Measurements from ENCODE around the gene HSPB3.
"Not testable (repeated sequence)": the region's sequence is repeated elsewhere in the genome, so short reads cannot be mapped to it uniquely, and the experiment has no call there.

HSPB3 gene

GRCh38 chr5:54455413-54456157 lies at the start of gene HSPB3:
Gene HSPB3 (plus strand): TSS chr5:54455699. CDS start chr5:54455790, 91 bp downstream.
- DNase-seq: no peak

DNA sequence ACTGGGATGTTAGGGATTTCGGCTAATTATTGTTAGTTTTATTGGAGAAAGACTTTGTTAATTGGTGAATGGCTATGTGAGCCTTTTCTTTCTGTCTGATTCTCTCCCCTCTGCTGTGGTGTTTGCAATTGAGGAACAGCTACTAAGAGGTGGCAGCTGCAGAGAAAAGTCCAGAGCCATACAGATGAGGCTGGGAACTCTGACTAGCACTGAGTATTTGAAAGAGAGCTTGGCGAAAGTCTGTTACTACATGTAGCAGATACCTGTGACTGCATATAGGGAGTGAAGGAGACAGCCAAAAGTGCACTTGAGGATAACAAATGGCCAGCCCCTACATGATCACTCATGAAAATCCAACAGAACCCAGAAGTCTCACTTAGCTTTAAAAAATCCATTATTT lies 44.3 kb upstream of the HSPB3 start:
- no peak for DNase-seq

DNA sequence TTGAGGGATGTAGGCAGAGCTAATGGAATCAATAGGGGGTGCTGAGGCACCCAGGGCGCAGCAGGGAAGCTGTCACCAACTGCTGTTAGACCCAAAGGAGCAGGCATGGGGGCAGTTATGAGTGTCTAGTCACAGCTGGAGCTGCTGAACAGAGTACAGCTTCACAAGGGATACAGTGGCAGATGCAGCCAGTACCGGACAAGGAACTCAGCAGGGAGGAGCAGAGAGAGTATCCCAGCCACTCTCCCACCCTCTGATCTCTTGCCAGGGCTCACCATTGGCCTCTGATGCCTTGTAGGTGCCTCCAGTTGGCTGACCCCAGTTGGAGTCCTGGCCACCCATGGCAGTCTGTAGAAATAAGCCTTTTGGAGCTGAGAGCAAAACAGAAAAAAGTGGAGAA lies 42.6 kb upstream of the HSPB3 start:
- no peak for DNase-seq

- DNase-seq: no peak
These were observed 40.4 kb upstream of the HSPB3 start for GRCh38 chr5:54415147-54415546.

DNA sequence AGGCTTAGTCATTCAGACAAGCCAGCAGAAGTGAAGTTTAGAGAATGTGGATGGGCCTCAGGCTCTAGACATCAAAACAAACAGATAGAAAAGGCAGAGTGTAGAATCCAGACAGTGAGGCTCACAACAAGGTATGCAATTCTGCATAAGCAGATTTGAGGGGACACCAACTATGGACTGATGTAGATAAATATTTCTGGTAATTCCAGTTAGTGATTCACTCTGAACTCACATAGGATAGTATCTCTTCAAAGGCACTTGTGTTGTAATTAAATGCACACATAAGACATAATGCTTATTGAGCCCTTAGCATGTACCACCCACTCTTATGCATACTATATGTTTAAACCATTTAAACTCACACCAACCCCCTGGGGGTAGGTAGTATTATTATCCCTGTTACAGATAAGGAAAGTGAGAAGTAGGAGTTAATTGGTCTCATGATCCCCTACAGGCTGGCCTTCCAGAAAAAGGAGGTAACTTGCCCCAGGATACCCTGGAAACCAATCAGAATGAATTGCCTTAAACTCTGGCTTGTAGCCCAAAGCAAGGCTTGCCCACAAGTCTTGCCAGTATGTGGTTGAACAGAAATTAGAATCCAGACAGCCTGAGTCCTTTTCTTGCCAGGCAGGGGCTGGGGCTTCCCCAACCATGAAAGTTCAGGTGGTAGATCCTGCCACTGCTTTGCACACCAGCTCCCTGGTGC lies 39.5 kb upstream of the HSPB3 start:
- no peak for DNase-seq

- not testable (repeated sequence) for DNase-seq
These were observed 35.7 kb upstream of the HSPB3 start for GRCh38 chr5:54419573-54420423.

DNA sequence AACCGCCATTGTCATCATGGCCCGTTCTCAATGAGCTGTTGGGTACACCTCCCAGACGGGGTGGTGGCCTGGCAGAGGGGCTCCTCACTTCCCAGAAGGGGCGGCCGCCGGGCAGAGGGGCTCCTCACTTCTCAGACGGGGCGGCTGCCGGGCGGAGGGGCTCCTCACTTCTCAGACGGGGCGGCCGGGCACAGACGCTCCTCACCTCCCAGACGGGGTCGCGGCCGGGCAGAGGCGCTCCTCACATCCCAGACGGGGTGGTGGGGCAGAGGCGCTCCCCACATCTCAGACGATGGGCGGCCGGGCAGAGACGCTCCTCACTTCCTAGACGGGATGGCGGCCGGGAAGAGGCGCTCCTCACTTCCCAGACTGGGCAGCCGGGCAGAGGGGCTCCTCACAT lies 35.0 kb upstream of the HSPB3 start:
- DNase-seq: not testable (repeated sequence)

GRCh38 chr5:54421976-54422375 lies 33.5 kb upstream of the HSPB3 start:
- DNase-seq: no peak

DNA sequence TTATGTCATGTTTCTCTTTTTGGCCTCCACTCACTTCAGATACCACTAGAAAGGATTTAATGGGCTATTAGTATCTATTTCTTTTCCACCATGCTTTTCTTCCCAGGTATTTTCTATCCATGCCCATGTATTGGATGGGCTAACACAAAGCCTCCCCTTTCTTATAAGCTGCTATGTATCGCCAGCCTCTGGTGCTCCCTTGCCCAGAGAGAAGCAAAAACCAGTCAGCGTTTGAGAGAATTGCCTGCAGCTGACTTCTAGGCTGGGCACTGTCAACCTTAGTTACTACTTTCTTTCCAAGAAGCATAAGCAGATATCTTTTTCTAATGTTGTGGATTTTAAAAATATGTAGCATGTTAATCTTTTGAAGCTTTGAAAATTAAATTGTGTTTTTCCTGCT lies 30.2 kb upstream of the HSPB3 start:
- no peak for DNase-seq

GRCh38 chr5:54426209-54426608 lies 29.3 kb upstream of the HSPB3 start:
- DNase-seq: no peak

DNA sequence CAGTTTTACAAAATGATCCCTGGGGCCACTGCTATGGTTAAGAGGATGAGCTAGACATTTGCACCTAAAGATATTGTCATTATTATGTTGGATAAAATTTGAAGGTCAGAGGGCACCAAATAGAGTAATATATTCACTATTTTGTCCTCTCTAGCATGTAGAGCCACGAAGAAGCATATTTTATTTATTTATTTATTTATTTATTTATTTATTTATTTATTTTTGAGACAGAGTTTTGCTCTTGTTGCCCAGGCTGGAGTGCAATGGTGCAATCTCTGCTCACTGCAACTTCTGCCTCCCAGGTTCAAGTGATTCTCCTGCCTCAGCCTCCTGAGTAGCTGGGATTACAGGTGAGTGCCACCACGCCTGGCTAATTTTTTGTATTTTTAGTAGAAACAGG lies 20.8 kb upstream of the HSPB3 start:
- not testable (repeated sequence) for DNase-seq

- DNase-seq: no peak
These were observed 16.7 kb upstream of the HSPB3 start for GRCh38 chr5:54438620-54439389.

DNA sequence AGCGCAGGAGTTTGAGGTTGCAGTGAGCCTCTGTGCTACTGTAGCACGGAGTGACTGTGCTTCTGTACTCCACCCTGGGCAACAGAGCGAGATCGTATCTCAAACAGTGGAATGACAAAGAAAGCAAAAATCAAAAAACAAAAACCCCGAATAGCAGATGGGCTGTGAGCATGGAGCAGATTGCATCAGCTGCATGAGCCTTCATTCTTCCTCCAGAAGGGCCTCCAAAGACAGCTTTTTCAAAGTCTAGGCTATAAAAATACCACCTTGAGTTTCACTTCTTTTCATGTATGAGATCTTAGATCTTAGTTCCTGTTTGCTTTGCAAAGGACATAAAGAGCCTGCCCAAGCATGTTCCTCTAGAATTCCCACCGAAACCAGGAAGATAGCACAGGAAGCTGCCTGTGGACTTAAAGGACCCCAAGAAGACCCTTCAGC lies 15.0 kb upstream of the HSPB3 start:
- no peak for DNase-seq

DNA sequence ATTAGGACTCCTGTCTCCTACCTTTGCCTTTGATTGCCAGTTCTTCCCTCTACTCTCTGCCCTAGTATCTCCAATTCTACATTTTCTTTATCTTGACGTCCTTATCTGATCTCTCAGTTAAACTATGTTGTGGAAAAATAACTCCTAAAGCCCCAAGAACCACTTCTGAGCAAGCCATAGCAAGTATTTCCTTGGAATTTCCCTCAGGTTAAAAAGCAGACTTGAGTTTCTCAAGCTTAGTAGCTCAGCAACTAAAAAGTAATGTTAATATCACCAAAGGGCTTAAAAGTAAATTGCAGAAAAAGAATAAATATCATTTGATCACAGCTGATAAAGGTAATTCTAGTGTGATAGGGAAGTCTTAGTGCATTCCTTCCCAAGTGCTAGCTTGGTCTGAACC lies 13.2 kb upstream of the HSPB3 start:
- no peak for DNase-seq

DNA sequence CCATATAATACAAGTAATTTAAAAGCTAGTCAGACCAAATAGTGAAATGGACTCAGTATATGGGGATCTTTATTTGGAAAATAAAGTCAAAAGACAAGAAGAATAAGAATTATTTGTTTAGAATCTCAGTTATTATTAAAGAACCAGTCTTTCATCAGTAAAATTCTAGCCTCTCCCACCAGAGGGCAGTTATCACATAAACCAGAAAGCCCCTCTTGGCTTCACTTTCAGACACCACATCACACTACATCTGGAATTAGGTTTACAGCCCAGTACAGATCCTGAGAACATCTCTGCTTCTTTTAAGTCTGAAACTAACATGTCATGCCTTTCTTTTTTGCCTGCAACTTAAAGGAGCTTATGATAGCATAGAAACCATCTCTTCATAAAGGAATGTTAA lies 12.2 kb upstream of the HSPB3 start:
- no peak for DNase-seq

DNA sequence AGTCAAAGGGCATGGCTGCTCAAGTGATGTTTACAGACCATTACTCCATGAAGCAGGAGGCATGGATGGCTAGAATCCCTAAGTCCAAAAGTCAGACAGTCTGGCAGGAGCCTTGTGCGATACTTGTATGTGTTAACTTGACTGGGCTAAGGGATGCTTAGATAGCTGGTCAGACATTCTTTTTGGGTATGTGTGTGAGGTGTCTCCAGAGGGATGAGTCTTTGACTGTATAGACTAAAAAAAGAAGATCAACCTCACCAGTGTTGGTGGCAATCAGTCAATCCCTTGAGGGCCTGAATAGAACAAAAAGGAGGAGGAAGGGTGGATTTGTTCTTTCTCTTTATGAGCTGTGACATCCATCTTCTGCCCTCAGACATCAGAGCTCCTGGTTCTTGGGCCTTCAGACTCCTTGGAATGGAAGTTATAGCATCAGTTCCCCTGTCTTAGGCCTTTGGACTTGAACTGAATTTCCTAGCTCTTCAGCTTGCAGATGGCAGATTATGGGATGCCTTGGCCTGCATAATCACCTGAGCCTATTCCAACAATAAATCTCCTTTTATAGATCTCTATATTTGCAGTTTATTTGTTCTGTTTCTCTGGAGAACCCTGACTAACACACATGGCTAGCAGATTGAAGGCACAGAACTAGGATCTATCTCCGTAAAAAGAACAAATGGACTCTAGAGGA lies 9.7 kb upstream of the HSPB3 start:
- no peak for DNase-seq

DNA sequence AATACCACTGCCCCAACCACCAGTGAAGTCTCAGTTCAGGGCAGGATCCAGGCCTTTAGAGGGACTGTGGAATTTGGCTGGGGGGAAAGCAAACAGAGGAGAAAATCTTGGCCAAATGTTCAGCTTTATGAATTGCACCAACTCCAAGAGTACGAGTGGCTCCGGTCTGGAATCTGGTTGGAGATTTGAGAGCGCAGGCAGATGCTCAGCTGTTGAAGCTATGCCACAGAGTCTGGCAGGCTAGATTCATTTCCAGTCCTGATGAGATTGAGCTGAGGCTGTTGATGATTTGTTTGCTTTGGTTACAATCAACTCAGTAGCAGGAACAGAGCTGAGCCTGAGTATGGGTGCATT lies 9.1 kb upstream of the HSPB3 start:
- DNase-seq: no peak

- DNase-seq: no peak
These were observed 5.6 kb upstream of the HSPB3 start for GRCh38 chr5:54449923-54450322.

DNA sequence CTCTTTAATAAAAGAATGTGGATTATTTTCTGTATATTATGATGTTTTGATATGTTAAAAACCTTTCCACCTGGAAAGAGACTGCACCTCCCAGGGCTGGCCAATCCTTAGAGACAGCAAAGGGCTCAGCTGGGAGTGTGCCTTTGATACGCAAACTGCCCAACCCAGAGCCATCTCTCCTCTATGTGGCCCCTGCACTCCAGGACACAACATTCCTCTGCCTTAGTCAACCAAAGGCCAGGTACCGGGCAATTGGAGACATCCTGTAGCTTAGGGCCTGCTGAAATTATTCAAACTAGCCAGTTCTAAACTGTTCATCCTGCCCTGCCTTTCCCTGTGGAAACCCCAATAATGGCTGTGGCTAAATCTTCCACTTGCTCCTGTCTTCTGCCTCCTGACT lies 5.0 kb upstream of the HSPB3 start:
- DNase-seq: no peak

- no peak for DNase-seq
These were observed 2.5 kb upstream of the HSPB3 start for GRCh38 chr5:54453046-54453445.

DNA sequence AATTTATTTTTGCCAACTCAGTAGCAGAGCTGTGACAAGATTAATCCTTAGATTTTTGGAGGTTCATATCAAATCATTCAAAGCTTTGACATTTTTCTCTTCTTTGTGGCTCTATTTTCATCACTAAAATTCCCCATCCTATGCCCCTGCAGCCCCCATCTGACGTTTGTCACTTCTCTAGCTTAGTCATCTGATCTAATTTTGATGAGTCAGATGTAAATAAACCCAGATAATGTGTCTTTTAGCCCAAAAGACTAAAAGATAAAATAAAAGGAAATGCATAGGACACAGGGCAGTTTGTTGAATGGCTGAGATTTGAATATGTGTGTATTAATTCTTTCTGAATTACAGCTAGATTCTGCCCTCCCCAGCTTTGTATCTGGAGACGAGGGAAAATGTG lies 897 bp upstream of the HSPB3 start:
- DNase-seq: no peak

All from activated T-cell treated with anti-CD3 and anti-CD28 coated beads, Interleukin-2, amount 50 U/mL, for 1 hour (primary cell).